Hepatocyte (in vitro differentiated cells): Measurements from ENCODE around the gene GOLGA8S. TPM values are rescaled to one million over a fixed set of nuclear protein-coding genes. Genes with fewer than 3 reads are reported as not detected.
"Not testable (repeated sequence)": the region's sequence is repeated elsewhere in the genome, so short reads cannot be mapped to it uniquely, and the experiment has no call there.

ENCODE experiments used
- DNase-seq: peaks from one replicate; pipeline ENCODE4 v3.0.0-alpha.2; 2016; ENCODE audit warnings: low spot score
- H2AFZ ChIP-seq: fragments of 200-600 bp; sonication (generic); 2 replicates; pipeline ENCODE4 v1.6.0; 2016; ENCODE audit warnings: antibody characterized with exemption, mild to moderate bottlenecking
- H3K27ac ChIP-seq: fragments of 200-600 bp; sonication (generic); 2 replicates; pipeline ENCODE4 v1.5.1; 2016; ENCODE audit warnings: mild to moderate bottlenecking
- H3K27me3 ChIP-seq: fragments of 200-600 bp; sonication (generic); 2 replicates; pipeline ENCODE4 v1.6.1; 2016
- H3K36me3 ChIP-seq: fragments of 200-600 bp; sonication (generic); replicated peaks from 2 replicates; pipeline ENCODE4 v1.5.1; 2016; ENCODE audit warnings: low read depth; ENCODE audit not compliant: insufficient read depth
- H3K4me1 ChIP-seq: fragments of 200-600 bp; sonication (generic); 2 replicates; pipeline ENCODE4 v1.5.1; 2016; ENCODE audit warnings: mild to moderate bottlenecking, moderate library complexity; ENCODE audit not compliant: insufficient read depth
- H3K4me2 ChIP-seq: fragments of 200-600 bp; sonication (generic); 2 replicates; pipeline ENCODE4 v1.6.0; 2016
- H3K4me3 ChIP-seq: fragments of 200-600 bp; sonication (generic); 2 replicates; pipeline ENCODE4 v1.5.1; 2016; ENCODE audit warnings: mild to moderate bottlenecking
- H3K79me2 ChIP-seq: fragments of 200-600 bp; sonication (generic); 2 replicates; pipeline ENCODE4 v1.6.0; 2017; ENCODE audit warnings: mild to moderate bottlenecking
- H3K9me2 ChIP-seq: fragments of 200-600 bp; sonication (generic); replicated peaks from 2 replicates; pipeline ENCODE4 v1.6.0; 2017; ENCODE audit warnings: mild to moderate bottlenecking; ENCODE audit not compliant: insufficient read depth
- H3K9me3 ChIP-seq: fragments of 200-600 bp; sonication (generic); 2 replicates; pipeline ENCODE4 v1.5.1; 2016; ENCODE audit warnings: low read depth, mild to moderate bottlenecking
- H4K20me1 ChIP-seq: fragments of 200-600 bp; sonication (generic); 2 replicates; pipeline ENCODE4 v1.6.0; 2016; ENCODE audit warnings: mild to moderate bottlenecking; ENCODE audit not compliant: insufficient read depth, poor library complexity, severe bottlenecking
- EZH2 ChIP-seq: fragments of 200-600 bp; sonication (generic); IDR thresholded peaks from 2 replicates; pipeline ENCODE4 v1.6.1; 2016; ENCODE audit warnings: antibody characterized with exemption, mild to moderate bottlenecking, borderline replicate concordance
- EZH2phosphoT487 ChIP-seq: fragments of 200-600 bp; sonication (generic); IDR thresholded peaks from one replicate; pipeline ENCODE4 v1.6.1; 2018; ENCODE audit warnings: antibody characterized with exemption, mild to moderate bottlenecking, low read depth, moderate library complexity; ENCODE audit not compliant: unreplicated experiment, severe bottlenecking
- WGBS: methylation state at CpG from one replicate; pipeline ENCODE4 v1.1.6; 2016; ENCODE audit warnings: low lambda C conversion rate; ENCODE audit errors: missing lambda C conversion rate; 5-methylcytosine and 5-hydroxymethylcytosine counted together
- polyA plus RNA-seq: library from polyadenylated mRNA; unstranded; fragments of >200 nt; fragmentation: Nextera tagmentation; extraction: Ambion mirVana; gene quantifications from 2 replicates; pipeline ENCODE4 v1.2.1, GENCODE V29; 2016
- small RNA-seq: library from RNA; depleted of rRNA; stranded (forward); fragments of <200 nt; gene quantifications from one replicate; pipeline ENCODE3, GENCODE V24; 2014
- total RNA-seq: library from RNA; depleted of rRNA; stranded (reverse); fragments of >200 nt; gene quantifications from 2 replicates; pipeline ENCODE4 v1.2.3, GENCODE V29; 2014
- TF ChIP-seq, protein P1 (sequence below): fragments of 200-600 bp; sonication (generic); IDR thresholded peaks from 2 replicates; pipeline ENCODE4 v1.5.1; 2016; ENCODE audit warnings: antibody characterized with exemption, mild to moderate bottlenecking; ENCODE audit not compliant: poor library complexity

Gene GOLGA8S
- total and polyA plus RNA-seq, 2 experiments from 2014 or later, result 0.03 to 0.05 TPM

- Histone ChIP-seq H4K20me1 (no peaks in the 10 kb centered on the region), H3K9me2 (no peaks in the 10 kb centered on the region), H3K4me3 (no peak overlapping the region), H2AFZ (no peak overlapping the region), H3K9me3 (no peaks in the 10 kb centered on the region), H3K4me1 (no peaks in the 10 kb centered on the region), H3K79me2 (no peaks in the 10 kb centered on the region), H3K4me2 (no peak overlapping the region), H3K27me3 (no peaks in the 10 kb centered on the region), H3K36me3 (no peaks in the 10 kb centered on the region), H3K27ac (no peak overlapping the region)
- TF ChIP-seq, protein P1, sequence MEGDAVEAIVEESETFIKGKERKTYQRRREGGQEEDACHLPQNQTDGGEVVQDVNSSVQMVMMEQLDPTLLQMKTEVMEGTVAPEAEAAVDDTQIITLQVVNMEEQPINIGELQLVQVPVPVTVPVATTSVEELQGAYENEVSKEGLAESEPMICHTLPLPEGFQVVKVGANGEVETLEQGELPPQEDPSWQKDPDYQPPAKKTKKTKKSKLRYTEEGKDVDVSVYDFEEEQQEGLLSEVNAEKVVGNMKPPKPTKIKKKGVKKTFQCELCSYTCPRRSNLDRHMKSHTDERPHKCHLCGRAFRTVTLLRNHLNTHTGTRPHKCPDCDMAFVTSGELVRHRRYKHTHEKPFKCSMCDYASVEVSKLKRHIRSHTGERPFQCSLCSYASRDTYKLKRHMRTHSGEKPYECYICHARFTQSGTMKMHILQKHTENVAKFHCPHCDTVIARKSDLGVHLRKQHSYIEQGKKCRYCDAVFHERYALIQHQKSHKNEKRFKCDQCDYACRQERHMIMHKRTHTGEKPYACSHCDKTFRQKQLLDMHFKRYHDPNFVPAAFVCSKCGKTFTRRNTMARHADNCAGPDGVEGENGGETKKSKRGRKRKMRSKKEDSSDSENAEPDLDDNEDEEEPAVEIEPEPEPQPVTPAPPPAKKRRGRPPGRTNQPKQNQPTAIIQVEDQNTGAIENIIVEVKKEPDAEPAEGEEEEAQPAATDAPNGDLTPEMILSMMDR, result no peak
- TF ChIP-seq EZH2 (no peak), EZH2phosphoT487 (no peak)
- 65% methylated on average over 5 of the region's 5 CpGs for WGBS
- DNase-seq, result no peak
Observed at GRCh38 chr15:23402544-23402943, 48.0 kb downstream of the GOLGA8S start.

- Histone ChIP-seq H2AFZ (no peak overlapping the region), H3K4me3 (no peak overlapping the region), H3K36me3 (no peaks in the 10 kb centered on the region), H3K79me2 (no peaks in the 10 kb centered on the region), H3K4me1 (no peaks in the 10 kb centered on the region), H3K4me2 (no peak overlapping the region), H3K9me2 (no peaks in the 10 kb centered on the region), H3K9me3 (no peaks in the 10 kb centered on the region), H4K20me1 (no peaks in the 10 kb centered on the region), H3K27me3 (no peaks in the 10 kb centered on the region), H3K27ac (no peak overlapping the region)
- DNase-seq, result no peak
- TF ChIP-seq EZH2phosphoT487, result no peak
- TF ChIP-seq EZH2, result no peak
- TF ChIP-seq, protein P1, result no peak
- WGBS, result 73% methylated on average over 4 of the region's 4 CpGs
Observed at GRCh38 chr15:23403550-23403949, 49.0 kb downstream of the GOLGA8S start.

DNA sequence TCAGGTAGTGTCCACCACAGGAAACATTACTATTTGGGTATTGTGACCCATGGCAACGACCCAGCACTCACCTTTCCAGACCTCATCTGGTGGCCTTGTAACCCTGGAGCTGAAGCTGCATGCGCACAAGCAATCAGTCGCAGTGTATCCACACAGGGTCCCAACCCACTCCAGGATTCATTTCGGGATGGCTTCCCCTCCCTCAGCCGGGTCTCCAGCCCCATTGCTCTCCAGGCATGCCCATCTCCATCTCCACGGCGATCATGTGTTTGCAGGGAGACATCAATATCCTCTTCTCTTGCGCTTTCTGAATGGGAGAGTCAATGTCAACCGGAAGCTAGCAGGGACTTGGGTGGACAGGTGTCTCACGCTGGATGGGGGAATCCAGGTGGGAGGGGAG, 57.3 kb downstream of the GOLGA8S start:
- Histone ChIP-seq H2AFZ (no peak overlapping the region), H3K27ac (no peak overlapping the region), H4K20me1 (no peaks in the 10 kb centered on the region), H3K36me3 (no peaks in the 10 kb centered on the region), H3K9me2 (no peaks in the 10 kb centered on the region), H3K4me3 (no peak overlapping the region), H3K27me3 (no peaks in the 10 kb centered on the region), H3K4me2 (no peak overlapping the region), H3K79me2 (no peaks in the 10 kb centered on the region), H3K4me1 (no peaks in the 10 kb centered on the region), H3K9me3 (no peaks in the 10 kb centered on the region)
- DNase-seq, result no peak
- TF ChIP-seq EZH2phosphoT487 (no peak), EZH2 (no peak)
- TF ChIP-seq, protein P1, result no peak
- WGBS, result 79% methylated on average over 10 of the region's 10 CpGs

- DNase-seq, H3K4me2 ChIP-seq, H2AFZ ChIP-seq, H3K9me3 ChIP-seq, H3K27me3 ChIP-seq, H3K4me1 ChIP-seq, H4K20me1 ChIP-seq, H3K4me3 ChIP-seq, H3K79me2 ChIP-seq, H3K27ac ChIP-seq, H3K9me2 ChIP-seq, H3K36me3 ChIP-seq: not testable (repeated sequence)
- 82% methylated on average over 5 of the region's 5 CpGs for WGBS
Observed at GRCh38 chr15:23412881-23413600, 58.5 kb downstream of the GOLGA8S start.

Small RNAs within 50 kb of the gene (small RNA-seq; reads per million reads assigned to genes)
- not detected for gene RN7SL536P

Other genes with a start within 250 kb of the GOLGA8S start
- gene GOLGA6L1, start 217.9 kb upstream of the GOLGA8S start, total RNA-seq, result not detected in 2 replicates
- gene GOLGA6L1, start 217.9 kb upstream of the GOLGA8S start, polyA plus RNA-seq, result not detected in 2 replicates
- gene GOLGA6L26, start 20.6 kb upstream of the GOLGA8S start, total RNA-seq, result not detected in 2 replicates
- not detected in 2 replicates for gene GOLGA6L26, start 20.6 kb upstream of the GOLGA8S start, polyA plus RNA-seq
- gene GOLGA6L2, start 92.5 kb downstream of the GOLGA8S start, total RNA-seq, result not detected in 2 replicates
- gene GOLGA6L2, start 92.5 kb downstream of the GOLGA8S start, polyA plus RNA-seq, result not detected in 2 replicates
- 0.57 TPM in 1 of 2 replicates, not detected in the other for gene MKRN3, start 210.9 kb downstream of the GOLGA8S start, total RNA-seq
- not detected in 2 replicates for gene MKRN3, start 210.9 kb downstream of the GOLGA8S start, polyA plus RNA-seq